PC-3 (cell line): Measurements from ENCODE around the gene ST6GALNAC3.
"Not testable (repeated sequence)": the region's sequence is repeated elsewhere in the genome, so short reads cannot be mapped to it uniquely, and the experiment has no call there.

ENCODE experiments used
- CTCF ChIP-seq: fragments of 300-600 bp; sonication (generic); conservative IDR thresholded peaks from 2 replicates; pipeline ENCODE4 v1.5.1; 2017; ENCODE audit warnings: antibody characterized with exemption, low read depth, mild to moderate bottlenecking, low read length
- EZH2 ChIP-seq: fragments of 300-600 bp; sonication (generic); IDR thresholded peaks from one replicate; pipeline ENCODE4 v1.6.1; 2017; ENCODE audit warnings: antibody characterized with exemption, mild to moderate bottlenecking, low read length; ENCODE audit not compliant: unreplicated experiment

GRCh38 chr1:76652860-76653259 lies 578.3 kb downstream of the ST6GALNAC3 start:
- not testable (repeated sequence) for TF ChIP-seq CTCF, EZH2
